ENCODE results near the gene PASK.

- TF ChIP-seq CTCF (IDR thresholded peaks at IDR 0.05; ENCODE audit: poor library complexity) (no peak), EZH2 (IDR thresholded peaks at IDR 0.05; ENCODE audit: borderline replicate concordance) (no peak), EZH2phosphoT487 (IDR thresholded peaks at IDR 0.05; ENCODE audit: low read depth, severe bottlenecking, unreplicated experiment) (no peak)
These were observed 32.4 kb downstream of the PASK start for GRCh38 chr2:241116606-241117560.

All from hepatocyte (in vitro differentiated cells).